GM12878 (cell line): ENCODE measurements around the gene YAP1. TPM values are rescaled to one million over a fixed set of nuclear protein-coding genes. Genes with fewer than 3 reads are reported as not detected.

ENCODE experiments used
- BHLHE40 ChIP-seq, 2 experiments: fragments of 450-650 bp in 1 of 2; IDR thresholded peaks; 2 replicates each; pipeline ENCODE4 v1.6.1; 2011 to 2017; ENCODE audit warnings: low read depth in 2 of 2, borderline replicate concordance in 1 of 2, improper control_type of control experiment in 1 of 2, low read length in 1 of 2, mild to moderate bottlenecking in 1 of 2
- IKZF2 ChIP-seq, 2 experiments: fragments of 450-650 bp; IDR thresholded peaks; 2 replicates each; pipeline ENCODE4 v1.6.1; 2017; ENCODE audit warnings: mild to moderate bottlenecking in 2 of 2, moderate library complexity in 2 of 2
- SREBF1 ChIP-seq: IDR thresholded peaks from 2 replicates; pipeline ENCODE4 v1.6.1; 2012; ENCODE audit warnings: mild to moderate bottlenecking, low read length
- ZNF384 ChIP-seq: IDR thresholded peaks from 2 replicates; pipeline ENCODE4 v1.6.1; 2012; ENCODE audit warnings: low read depth, mild to moderate bottlenecking, low read length, improper control_type of control experiment, borderline replicate concordance
- polyA plus RNA-seq, 11 experiments: library from polyadenylated mRNA; depleted of rRNA in 4 of 11; unstranded in 6 of 11; stranded (reverse) in 5 of 11; fragments of >200 nt; fragmentation: Nextera tagmentation in 4 of 11; fragmentation: Illumina TruSeq in 1 of 11; extraction: Ambion mirVana in 4 of 11; extraction: Trizol in 1 of 11; gene quantifications; 1 replicate in 1 of 11; 2 replicates in 10 of 11; pipeline versions ENCODE4 v1.2.1 to v1.2.3, GENCODE V29; 2011 to 2016; ENCODE audit warnings: inconsistent platforms in 2 of 11, missing spikeins in 2 of 11, low read depth in 1 of 11
- total RNA-seq, 4 experiments: library from RNA; depleted of rRNA in 3 of 4; stranded (reverse); fragments of >200 nt in 3 of 4; fragmentation: Illumina TruSeq in 1 of 4; extraction: Trizol in 1 of 4; gene quantifications; 2 replicates each; pipeline versions ENCODE4 v1.2.1 to v1.2.3, GENCODE V29; 2013 to 2021
- TF ChIP-seq, protein P1 (sequence below): fragments of 450-650 bp; IDR thresholded peaks from 2 replicates; pipeline ENCODE4 v1.6.1; 2017; ENCODE audit warnings: antibody characterized with exemption, mild to moderate bottlenecking, moderate library complexity
- TF ChIP-seq, protein P2 (sequence below): fragments of 450-650 bp; formaldehyde crosslinking; IDR thresholded peaks from 2 replicates; pipeline ENCODE4 v1.4.0; 2020; ENCODE audit warnings: mild to moderate bottlenecking, moderate library complexity
- TF ChIP-seq, protein P3 (sequence below): fragments of 450-650 bp; IDR thresholded peaks from 2 replicates; pipeline ENCODE4 v1.6.1; 2018; ENCODE audit warnings: mild to moderate bottlenecking, low read depth, moderate library complexity; ENCODE audit not compliant: partially characterized antibody

Gene YAP1
- total and polyA plus RNA-seq, 10 of the 15 experiments (the other 5 are each of a cell fraction or from before 2014, with no cell fraction given): 0.03 to 0.33 (median 0.10) TPM; not detected in 6

DNA sequence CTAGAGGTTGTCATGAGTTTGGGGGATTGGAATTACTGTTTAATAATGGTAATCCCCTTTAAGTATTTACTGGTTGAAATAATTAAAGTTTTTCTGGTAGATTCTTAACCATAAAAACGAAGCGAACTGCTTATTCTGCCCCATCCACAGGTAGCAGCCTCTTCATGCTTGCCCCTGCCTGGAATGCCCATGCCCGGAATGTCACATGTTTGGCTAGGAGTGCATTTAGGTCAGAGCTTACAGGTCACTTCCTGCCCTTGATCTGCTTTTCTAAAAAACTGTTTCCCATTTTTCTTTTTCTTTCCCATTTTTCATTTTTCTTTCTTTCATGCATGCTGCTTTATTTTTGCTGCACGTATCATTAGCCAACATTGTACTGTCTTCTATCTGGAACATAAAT, 69.1 kb downstream of the YAP1 start (continued):
- TF ChIP-seq, protein P1, sequence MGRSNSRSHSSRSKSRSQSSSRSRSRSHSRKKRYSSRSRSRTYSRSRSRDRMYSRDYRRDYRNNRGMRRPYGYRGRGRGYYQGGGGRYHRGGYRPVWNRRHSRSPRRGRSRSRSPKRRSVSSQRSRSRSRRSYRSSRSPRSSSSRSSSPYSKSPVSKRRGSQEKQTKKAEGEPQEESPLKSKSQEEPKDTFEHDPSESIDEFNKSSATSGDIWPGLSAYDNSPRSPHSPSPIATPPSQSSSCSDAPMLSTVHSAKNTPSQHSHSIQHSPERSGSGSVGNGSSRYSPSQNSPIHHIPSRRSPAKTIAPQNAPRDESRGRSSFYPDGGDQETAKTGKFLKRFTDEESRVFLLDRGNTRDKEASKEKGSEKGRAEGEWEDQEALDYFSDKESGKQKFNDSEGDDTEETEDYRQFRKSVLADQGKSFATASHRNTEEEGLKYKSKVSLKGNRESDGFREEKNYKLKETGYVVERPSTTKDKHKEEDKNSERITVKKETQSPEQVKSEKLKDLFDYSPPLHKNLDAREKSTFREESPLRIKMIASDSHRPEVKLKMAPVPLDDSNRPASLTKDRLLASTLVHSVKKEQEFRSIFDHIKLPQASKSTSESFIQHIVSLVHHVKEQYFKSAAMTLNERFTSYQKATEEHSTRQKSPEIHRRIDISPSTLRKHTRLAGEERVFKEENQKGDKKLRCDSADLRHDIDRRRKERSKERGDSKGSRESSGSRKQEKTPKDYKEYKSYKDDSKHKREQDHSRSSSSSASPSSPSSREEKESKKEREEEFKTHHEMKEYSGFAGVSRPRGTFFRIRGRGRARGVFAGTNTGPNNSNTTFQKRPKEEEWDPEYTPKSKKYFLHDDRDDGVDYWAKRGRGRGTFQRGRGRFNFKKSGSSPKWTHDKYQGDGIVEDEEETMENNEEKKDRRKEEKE: no peak
- TF ChIP-seq IKZF2 (IDR thresholded peaks at IDR 0.05) (no peak), ZNF384 (no peak), BHLHE40 (IDR thresholded peaks at IDR 0.05; ENCODE audit: borderline replicate concordance in 1 of 2, low read depth in 2 of 2, low read length in 1 of 2) (no peak), SREBF1 (no peak)
- TF ChIP-seq, protein P2, sequence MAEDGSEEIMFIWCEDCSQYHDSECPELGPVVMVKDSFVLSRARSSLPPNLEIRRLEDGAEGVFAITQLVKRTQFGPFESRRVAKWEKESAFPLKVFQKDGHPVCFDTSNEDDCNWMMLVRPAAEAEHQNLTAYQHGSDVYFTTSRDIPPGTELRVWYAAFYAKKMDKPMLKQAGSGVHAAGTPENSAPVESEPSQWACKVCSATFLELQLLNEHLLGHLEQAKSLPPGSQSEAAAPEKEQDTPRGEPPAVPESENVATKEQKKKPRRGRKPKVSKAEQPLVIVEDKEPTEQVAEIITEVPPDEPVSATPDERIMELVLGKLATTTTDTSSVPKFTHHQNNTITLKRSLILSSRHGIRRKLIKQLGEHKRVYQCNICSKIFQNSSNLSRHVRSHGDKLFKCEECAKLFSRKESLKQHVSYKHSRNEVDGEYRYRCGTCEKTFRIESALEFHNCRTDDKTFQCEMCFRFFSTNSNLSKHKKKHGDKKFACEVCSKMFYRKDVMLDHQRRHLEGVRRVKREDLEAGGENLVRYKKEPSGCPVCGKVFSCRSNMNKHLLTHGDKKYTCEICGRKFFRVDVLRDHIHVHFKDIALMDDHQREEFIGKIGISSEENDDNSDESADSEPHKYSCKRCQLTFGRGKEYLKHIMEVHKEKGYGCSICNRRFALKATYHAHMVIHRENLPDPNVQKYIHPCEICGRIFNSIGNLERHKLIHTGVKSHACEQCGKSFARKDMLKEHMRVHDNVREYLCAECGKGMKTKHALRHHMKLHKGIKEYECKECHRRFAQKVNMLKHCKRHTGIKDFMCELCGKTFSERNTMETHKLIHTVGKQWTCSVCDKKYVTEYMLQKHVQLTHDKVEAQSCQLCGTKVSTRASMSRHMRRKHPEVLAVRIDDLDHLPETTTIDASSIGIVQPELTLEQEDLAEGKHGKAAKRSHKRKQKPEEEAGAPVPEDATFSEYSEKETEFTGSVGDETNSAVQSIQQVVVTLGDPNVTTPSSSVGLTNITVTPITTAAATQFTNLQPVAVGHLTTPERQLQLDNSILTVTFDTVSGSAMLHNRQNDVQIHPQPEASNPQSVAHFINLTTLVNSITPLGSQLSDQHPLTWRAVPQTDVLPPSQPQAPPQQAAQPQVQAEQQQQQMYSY (CRISPR knock-in tag): no peak
- TF ChIP-seq, protein P3, sequence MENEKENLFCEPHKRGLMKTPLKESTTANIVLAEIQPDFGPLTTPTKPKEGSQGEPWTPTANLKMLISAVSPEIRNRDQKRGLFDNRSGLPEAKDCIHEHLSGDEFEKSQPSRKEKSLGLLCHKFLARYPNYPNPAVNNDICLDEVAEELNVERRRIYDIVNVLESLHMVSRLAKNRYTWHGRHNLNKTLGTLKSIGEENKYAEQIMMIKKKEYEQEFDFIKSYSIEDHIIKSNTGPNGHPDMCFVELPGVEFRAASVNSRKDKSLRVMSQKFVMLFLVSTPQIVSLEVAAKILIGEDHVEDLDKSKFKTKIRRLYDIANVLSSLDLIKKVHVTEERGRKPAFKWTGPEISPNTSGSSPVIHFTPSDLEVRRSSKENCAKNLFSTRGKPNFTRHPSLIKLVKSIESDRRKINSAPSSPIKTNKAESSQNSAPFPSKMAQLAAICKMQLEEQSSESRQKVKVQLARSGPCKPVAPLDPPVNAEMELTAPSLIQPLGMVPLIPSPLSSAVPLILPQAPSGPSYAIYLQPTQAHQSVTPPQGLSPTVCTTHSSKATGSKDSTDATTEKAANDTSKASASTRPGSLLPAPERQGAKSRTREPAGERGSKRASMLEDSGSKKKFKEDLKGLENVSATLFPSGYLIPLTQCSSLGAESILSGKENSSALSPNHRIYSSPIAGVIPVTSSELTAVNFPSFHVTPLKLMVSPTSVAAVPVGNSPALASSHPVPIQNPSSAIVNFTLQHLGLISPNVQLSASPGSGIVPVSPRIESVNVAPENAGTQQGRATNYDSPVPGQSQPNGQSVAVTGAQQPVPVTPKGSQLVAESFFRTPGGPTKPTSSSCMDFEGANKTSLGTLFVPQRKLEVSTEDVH: no peak
